Metanephros (tissue), 2 donors: ENCODE measurements around the gene P2RY11. TPM values are rescaled to one million over a fixed set of nuclear protein-coding genes. Genes with fewer than 3 reads are reported as not detected.
A peak's percentile ranks its signal among the peaks of the same experiment; 100 is the strongest.

Experiments used
- small RNA-seq: library from RNA; depleted of rRNA; stranded (forward); fragments of <200 nt; gene quantifications from one replicate; pipeline ENCODE3, GENCODE V24; 2014; ENCODE audit warnings: low replicate concordance
- total RNA-seq: library from RNA; depleted of rRNA; stranded (reverse); fragments of >200 nt; gene quantifications from one replicate; pipeline ENCODE4 v1.2.3, GENCODE V29; 2014

Gene P2RY11, protein sequence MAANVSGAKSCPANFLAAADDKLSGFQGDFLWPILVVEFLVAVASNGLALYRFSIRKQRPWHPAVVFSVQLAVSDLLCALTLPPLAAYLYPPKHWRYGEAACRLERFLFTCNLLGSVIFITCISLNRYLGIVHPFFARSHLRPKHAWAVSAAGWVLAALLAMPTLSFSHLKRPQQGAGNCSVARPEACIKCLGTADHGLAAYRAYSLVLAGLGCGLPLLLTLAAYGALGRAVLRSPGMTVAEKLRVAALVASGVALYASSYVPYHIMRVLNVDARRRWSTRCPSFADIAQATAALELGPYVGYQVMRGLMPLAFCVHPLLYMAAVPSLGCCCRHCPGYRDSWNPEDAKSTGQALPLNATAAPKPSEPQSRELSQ
- 9.7 TPM for total RNA-seq

DNA sequence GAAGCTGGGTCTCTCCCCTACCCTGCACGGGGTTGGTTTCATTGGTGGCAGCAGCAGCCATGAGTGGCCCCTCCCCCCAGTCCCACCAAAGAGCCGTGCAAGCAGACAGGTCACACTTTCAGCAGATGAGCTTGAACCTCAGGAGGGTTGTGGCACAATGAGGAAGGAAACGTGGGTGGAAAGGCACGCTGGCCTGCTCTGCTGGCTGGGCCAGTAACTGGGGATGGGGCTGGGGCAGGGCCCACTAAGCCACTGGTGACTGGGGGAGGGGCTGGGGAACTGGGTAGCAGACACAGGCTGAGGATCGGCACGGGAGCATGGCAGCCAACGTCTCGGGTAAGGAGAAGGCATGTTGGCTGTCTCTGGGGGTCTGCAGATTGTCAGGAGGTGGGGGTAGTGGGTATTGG, at the start of gene P2RY11:
Gene P2RY11, plus strand, starts transcription at position 289 of the 407 bp plus-strand sequence. Its CDS starts 29 bp downstream, at position 318.

DNA sequence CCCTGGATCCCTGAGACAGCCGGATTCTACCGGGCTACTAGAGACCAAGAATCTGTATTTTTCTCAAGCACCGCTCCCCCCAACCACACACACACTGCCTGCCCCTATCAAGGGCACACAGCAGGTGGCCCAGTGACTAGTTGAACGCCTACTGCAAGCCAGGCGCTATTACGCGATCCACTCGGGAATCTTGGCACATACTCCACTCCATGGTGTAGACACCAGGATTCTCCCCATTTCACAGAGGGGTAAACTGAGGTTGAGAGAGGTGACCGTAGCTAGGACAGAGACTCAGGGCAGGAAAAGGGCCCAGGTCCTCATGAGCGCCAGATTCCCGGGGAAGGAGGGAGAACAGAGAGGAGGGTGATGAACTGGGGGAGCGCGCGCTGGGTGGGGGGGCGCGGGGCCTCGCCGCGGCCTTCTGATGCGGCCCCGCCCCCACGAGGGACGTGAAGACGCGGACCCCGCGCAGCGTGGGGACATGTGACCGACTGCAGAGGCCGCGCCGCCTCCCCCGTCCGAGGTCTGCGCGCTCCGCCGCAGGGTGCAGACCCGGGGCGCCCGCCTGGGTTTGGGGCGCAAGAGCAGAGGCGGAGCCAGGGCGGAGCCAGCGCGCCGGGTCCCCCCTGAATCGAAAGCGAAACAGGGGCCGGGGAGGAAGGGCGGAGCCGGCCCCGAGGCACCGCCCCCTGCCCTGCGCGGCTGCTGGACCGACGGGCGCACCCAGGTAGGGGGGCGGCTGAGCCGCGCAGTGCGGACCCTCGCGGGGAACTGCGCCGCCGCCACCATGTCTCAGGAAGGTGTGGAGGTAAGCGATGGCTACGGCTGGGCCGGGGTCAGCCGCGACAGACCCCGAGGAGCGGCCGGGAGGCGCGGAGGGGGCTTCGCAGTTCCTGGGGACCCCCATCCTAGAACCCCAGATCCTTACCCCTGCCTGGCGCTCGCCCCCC, 25.6 kb upstream of the P2RY11 start, which contains the start of gene SHFL:
Gene SHFL, plus strand, starts transcription at position 677 of the 950 bp plus-strand sequence. Its CDS starts 111 bp downstream, at position 788.

DNA sequence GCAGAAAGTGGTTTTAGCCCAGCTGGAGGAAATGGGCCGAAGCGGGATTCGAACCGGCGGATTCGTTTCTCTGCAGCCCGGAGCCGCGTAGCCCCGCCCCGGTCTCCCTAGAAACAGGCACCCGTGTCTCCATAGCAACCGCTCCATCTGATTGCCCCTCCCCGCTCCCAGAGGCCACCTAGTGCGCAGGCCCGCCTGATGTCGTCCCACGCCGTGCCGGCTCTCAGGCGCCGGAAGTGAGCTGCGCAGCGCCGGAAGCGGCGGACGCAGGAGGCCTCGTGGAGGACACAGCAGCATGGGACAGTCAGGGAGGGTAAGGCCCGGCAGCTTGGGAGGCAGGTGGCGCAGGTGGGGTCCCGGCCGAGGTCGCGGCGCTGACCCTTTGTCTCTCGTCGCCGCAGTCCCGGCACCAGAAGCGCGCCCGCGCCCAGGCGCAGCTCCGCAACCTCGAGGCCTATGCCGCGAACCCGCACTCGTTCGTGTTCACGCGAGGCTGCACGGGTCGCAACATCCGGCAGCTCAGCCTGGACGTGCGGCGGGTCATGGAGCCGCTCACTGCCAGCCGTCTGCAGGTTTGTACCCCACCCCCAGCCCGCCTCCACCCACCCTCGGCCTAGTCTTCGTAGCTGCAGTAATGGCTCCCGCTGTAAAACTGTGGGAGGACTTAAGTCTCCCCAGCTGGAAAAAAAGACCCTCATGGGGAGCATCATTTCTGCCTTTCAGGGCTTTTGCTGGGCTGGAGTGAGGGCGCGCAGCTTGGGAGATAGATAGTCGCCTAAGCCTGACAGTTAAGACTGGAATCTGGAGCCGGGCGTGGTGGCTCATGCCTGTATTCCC, 5.2 kb upstream of the P2RY11 start, which contains the start of gene PPAN:
Gene PPAN, plus strand, starts transcription at position 263 of the 837 bp plus-strand sequence. Its CDS starts 33 bp downstream, at position 296.

Small RNA genes within 50 kb of the gene (small RNA-seq; reads per million reads assigned to genes)
- gene SNORD105 (49.1 reads per million, percentile 97 among the genes with 10 or more reads in this experiment), gene SNORD105B (3,247 reads per million, percentile 100 among the genes with 10 or more reads in this experiment)

Other genes starting within 250 kb of the P2RY11 start
- 22.2 TPM for gene OLFM2, start 175.2 kb upstream of the P2RY11 start, total RNA-seq
- gene COL5A3, start 101.2 kb upstream of the P2RY11 start, total RNA-seq = 9.5 TPM
- not detected for gene RDH8, start 98.2 kb upstream of the P2RY11 start, total RNA-seq
- 25.0 TPM for gene SHFL, start 25.4 kb upstream of the P2RY11 start, total RNA-seq
- gene ANGPTL6, start 9.0 kb upstream of the P2RY11 start, total RNA-seq = 2.8 TPM
- gene PPAN, start 5.3 kb upstream of the P2RY11 start, total RNA-seq = 18.2 TPM
- 239 TPM for gene EIF3G, start 8.2 kb downstream of the P2RY11 start, total RNA-seq
- gene DNMT1, start 83.3 kb downstream of the P2RY11 start, total RNA-seq = 56.9 TPM
- 13.9 TPM for gene S1PR2, start 119.6 kb downstream of the P2RY11 start, total RNA-seq
- 30.4 TPM for gene MRPL4, start 140.5 kb downstream of the P2RY11 start, total RNA-seq
- gene ICAM1, start 159.4 kb downstream of the P2RY11 start, total RNA-seq = 53.6 TPM
- gene ICAM4, start 175.3 kb downstream of the P2RY11 start, total RNA-seq = 3.0 TPM
- gene ICAM5, start 178.3 kb downstream of the P2RY11 start, total RNA-seq = 2.2 TPM
- gene ZGLP1, start 198.1 kb downstream of the P2RY11 start, total RNA-seq = 6.8 TPM
- gene FDX2, start 204.3 kb downstream of the P2RY11 start, total RNA-seq = 20.7 TPM
- 33.8 TPM for gene RAVER1, start 221.8 kb downstream of the P2RY11 start, total RNA-seq
- 17.2 TPM for gene ICAM3, start 227.9 kb downstream of the P2RY11 start, total RNA-seq